ENCODE results near the gene USP34.

DNA sequence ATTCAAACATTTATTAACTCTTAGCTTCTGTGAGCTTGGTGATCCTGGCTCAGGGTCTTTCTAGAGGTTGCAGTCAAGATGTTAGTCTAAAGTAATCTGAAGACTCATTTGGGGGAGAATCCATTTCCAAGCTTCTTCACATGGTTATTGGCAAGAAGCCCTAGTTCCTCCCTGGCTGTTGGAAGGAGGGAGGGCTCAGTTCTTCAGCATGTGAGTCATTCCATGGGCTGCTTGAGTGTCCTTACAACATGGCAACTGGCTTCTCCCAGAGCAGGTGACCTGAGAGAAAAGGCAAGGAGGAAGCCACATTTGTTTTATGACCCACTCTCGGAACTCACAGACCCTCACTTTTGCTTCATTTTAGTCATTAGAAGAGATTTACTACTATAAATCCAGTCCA lies 319.5 kb downstream of the USP34 start:
- no peak for TF ChIP-seq EZH2 (IDR thresholded peaks at IDR 0.05; ENCODE audit: borderline replicate concordance)
- TF ChIP-seq, protein P1, sequence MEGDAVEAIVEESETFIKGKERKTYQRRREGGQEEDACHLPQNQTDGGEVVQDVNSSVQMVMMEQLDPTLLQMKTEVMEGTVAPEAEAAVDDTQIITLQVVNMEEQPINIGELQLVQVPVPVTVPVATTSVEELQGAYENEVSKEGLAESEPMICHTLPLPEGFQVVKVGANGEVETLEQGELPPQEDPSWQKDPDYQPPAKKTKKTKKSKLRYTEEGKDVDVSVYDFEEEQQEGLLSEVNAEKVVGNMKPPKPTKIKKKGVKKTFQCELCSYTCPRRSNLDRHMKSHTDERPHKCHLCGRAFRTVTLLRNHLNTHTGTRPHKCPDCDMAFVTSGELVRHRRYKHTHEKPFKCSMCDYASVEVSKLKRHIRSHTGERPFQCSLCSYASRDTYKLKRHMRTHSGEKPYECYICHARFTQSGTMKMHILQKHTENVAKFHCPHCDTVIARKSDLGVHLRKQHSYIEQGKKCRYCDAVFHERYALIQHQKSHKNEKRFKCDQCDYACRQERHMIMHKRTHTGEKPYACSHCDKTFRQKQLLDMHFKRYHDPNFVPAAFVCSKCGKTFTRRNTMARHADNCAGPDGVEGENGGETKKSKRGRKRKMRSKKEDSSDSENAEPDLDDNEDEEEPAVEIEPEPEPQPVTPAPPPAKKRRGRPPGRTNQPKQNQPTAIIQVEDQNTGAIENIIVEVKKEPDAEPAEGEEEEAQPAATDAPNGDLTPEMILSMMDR (IDR thresholded peaks at IDR 0.05; ENCODE audit: poor library complexity): no peak

All from hepatocyte (in vitro differentiated cells).